Body of pancreas (tissue), 4 donors: ENCODE measurements around the gene LRRTM3. TPM values are rescaled to one million over a fixed set of nuclear protein-coding genes. Genes with fewer than 3 reads are reported as not detected.

Experiments
- ATAC-seq: fragments of 150-250 bp; one replicate; pipeline ENCODE4 v1.9.1; 2016
- DNase-seq, 4 donors: peaks; one replicate each; pipeline ENCODE4 v3.0.0-alpha.2; 2019
- H3K27ac ChIP-seq, 4 donors: fragments of 200-600 bp; sonication (generic); 1 replicate in 3 of 4; 2 replicates in 1 of 4; pipeline versions ENCODE4 v1.5.1 to v1.6.1; 2016 to 2019; ENCODE audit warnings: mild to moderate bottlenecking in 1 of 4, mixed read lengths in 1 of 4, moderate library complexity in 1 of 4
- H3K27me3 ChIP-seq, 2 donors: fragments of 200-600 bp; sonication (generic); one replicate each; pipeline ENCODE4 v1.6.0; 2016; ENCODE audit warnings: mild to moderate bottlenecking in 1 of 2
- H3K36me3 ChIP-seq, 2 donors: fragments of 200-600 bp; sonication (generic); replicated peaks in 1 of 2; 2 replicates each; pipeline ENCODE4 v1.5.1; 2016; ENCODE audit warnings: low read depth in 2 of 2; ENCODE audit not compliant: insufficient read depth in 1 of 2
- H3K4me1 ChIP-seq: fragments of 200-600 bp; sonication (generic); one replicate; pipeline ENCODE4 v1.6.0; 2016
- H3K4me3 ChIP-seq, 2 donors: fragments of 200-600 bp; sonication (generic); 1 replicate in 1 of 2; 2 replicates in 1 of 2; pipeline ENCODE4 v1.5.1; 2016 to 2019
- H3K9me3 ChIP-seq, 3 donors: fragments of 200-600 bp; sonication (generic); 1 replicate in 2 of 3; 2 replicates in 1 of 3; pipeline ENCODE4 v1.5.1; 2016
- POLR2A ChIP-seq, 3 donors: fragments of 450-650 bp; IDR thresholded peaks; one replicate each; pipeline ENCODE4 v1.6.1; 2016; ENCODE audit warnings: antibody characterized with exemption in 3 of 3, mild to moderate bottlenecking in 2 of 3
- WGBS, 2 donors: methylation state at CpG; one replicate each; pipeline ENCODE4 v1.1.5; 2017; 5-methylcytosine and 5-hydroxymethylcytosine counted together
- intact Hi-C: fragments of 100-400 bp; cut with DNase I; formaldehyde crosslinking; loops from one replicate; pipeline ENCODE4 v1.15.1; 2023
- total RNA-seq, 2 donors: library from RNA; depleted of rRNA; stranded (reverse); fragments of >200 nt; gene quantifications; one replicate each; pipeline ENCODE4 v1.1.0, GENCODE V29; 2016
- TF ChIP-seq, protein P1 (sequence below), 7 experiments: fragments of 450-650 bp in 4 of 7; fragments of 200-600 bp in 3 of 7; sonication (generic) in 3 of 7; IDR thresholded peaks; one replicate each; pipeline ENCODE4 v1.5.1; 2016 to 2019; ENCODE audit warnings: antibody characterized with exemption in 7 of 7

The LRRTM3 gene
- total RNA-seq, 2 donors from 2014 or later: 1.3 TPM

DNA sequence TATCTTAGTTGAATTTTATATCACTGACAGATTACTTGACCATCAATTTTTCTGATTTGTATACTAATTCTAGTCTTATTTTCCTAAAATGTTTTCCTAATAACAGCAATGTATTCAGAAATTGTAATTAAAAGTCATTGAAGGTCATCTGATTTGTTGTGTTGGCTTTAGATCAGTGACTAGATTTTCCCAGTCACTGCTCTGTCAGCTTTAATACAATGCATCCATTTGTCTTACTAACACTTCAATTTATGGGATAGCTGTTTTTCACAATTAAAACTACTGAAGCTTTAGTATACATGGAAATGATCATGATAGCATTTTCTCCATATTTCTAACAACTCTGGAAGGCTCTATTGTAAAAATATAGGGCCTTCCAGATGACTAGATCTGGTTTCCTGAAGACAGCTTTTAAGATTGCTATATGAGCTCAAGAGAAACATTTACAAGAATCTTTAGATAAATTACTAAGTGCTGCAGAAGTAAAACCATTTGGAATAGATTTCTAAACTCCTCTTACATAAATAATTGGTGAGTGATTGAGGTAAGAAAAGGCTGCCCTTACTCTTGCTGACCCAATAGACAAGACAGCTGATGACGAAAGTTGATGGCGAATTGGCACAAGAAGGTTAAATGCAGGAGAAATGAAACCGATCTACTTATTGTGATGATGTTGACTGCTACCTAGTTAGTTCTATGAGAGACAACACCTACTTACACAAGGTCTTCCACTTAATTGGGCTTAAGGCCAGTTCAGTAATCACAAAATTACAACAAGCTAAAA, 74.1 kb downstream of the LRRTM3 start:
- Histone ChIP-seq H3K9me3 (no peaks in the 10 kb centered on the region), H3K4me3 (peak overlapping the region in 1 of 2 donors; percentile 1), H3K36me3 (no peaks in the 10 kb centered on the region), H3K27me3 (no peaks in the 10 kb centered on the region), H3K27ac (no peak overlapping the region), H3K4me1 (no peaks in the 10 kb centered on the region)
- TF ChIP-seq, protein P1, sequence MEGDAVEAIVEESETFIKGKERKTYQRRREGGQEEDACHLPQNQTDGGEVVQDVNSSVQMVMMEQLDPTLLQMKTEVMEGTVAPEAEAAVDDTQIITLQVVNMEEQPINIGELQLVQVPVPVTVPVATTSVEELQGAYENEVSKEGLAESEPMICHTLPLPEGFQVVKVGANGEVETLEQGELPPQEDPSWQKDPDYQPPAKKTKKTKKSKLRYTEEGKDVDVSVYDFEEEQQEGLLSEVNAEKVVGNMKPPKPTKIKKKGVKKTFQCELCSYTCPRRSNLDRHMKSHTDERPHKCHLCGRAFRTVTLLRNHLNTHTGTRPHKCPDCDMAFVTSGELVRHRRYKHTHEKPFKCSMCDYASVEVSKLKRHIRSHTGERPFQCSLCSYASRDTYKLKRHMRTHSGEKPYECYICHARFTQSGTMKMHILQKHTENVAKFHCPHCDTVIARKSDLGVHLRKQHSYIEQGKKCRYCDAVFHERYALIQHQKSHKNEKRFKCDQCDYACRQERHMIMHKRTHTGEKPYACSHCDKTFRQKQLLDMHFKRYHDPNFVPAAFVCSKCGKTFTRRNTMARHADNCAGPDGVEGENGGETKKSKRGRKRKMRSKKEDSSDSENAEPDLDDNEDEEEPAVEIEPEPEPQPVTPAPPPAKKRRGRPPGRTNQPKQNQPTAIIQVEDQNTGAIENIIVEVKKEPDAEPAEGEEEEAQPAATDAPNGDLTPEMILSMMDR (IDR thresholded peaks at IDR 0.05): no peak
- TF ChIP-seq POLR2A (IDR thresholded peaks at IDR 0.05): no peak
- ATAC-seq: no peak
- 92 to 97% methylated on average over 3 of the region's 3 CpGs for WGBS, 2 donors
- no peak for DNase-seq
- intact Hi-C loops: no loop called here

DNA sequence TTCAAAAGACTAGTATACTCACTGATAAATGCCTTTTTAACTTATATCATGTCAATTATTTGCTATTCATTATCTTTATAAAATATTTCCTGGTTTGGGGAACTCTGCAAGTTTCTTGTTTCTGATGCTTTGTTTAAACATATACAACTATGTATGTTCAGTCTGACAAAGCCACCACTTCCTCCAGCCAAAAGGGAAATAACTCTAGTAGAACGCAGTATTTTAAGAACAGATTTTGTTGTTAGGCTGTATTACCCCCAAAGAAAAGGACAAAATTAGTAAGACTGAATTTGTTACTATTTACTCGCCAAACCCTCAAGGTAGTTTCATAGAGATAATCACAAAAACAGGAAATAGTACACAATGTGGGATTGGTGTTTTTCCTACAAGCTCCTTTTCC, 78.9 kb downstream of the LRRTM3 start:
- Histone ChIP-seq H3K27ac (no peak overlapping the region), H3K4me3 (no peak overlapping the region), H3K36me3 (no peaks in the 10 kb centered on the region), H3K4me1 (no peaks in the 10 kb centered on the region), H3K27me3 (no peaks in the 10 kb centered on the region), H3K9me3 (no peaks in the 10 kb centered on the region)
- ATAC-seq (no peak), DNase-seq (no peak)
- intact Hi-C loops: no loop called here
- TF ChIP-seq POLR2A (IDR thresholded peaks at IDR 0.05): no peak
- TF ChIP-seq, protein P1 (IDR thresholded peaks at IDR 0.05): no peak
- 84 to 88% methylated on average over 2 of the region's 2 CpGs for WGBS, 2 donors

DNA sequence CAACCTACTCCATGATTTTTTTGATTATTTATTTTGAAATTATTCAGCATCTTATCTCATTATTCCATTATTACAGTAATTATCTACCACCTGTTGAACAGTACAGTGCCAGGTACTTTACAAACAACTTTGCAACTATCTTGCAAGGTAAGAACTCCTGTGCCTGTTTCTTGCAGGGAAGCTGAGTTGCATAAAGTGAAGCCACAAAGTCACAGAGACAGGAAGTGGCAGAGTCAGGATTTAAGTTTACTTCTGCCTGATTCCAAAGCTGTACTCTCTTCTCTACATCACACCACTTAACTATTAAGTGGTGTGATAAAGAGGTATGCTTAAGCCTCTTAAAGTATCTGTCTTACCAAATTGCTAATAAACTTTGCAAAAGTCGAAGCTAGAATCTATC, 80.1 kb downstream of the LRRTM3 start:
- intact Hi-C loops: no loop called here
- H3K36me3 ChIP-seq: no peaks in the 10 kb centered on the region
- H3K27ac ChIP-seq: no peak overlapping the region
- H3K27me3 ChIP-seq: no peaks in the 10 kb centered on the region
- H3K9me3 ChIP-seq: no peaks in the 10 kb centered on the region
- WGBS, 2 donors: 64 to 66% methylated on average over 1 of the region's 1 CpG
- TF ChIP-seq POLR2A (IDR thresholded peaks at IDR 0.05): no peak
- TF ChIP-seq, protein P1 (IDR thresholded peaks at IDR 0.05): no peak
- no peak for DNase-seq
- no peak overlapping the region for H3K4me3 ChIP-seq
- no peak for ATAC-seq
- no peaks in the 10 kb centered on the region for H3K4me1 ChIP-seq

DNA sequence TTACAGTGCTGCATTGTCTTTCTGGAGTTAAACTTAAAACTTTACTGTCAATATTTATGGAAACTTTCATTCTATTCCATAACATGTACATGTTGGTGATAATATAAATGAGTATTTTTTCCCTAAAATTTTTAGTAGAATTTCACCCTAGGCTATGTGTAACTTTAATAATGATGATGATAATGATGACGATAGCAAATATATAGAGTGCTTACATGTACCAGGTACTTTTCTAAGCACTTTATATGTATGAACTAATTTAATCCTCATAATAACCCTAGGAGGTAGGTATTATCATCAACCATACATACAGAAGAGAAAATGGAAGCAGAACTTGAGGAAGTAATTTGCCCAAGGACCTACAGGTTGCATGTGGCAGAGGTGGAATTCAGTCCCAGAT, 85.6 kb downstream of the LRRTM3 start:
- intact Hi-C loops: no loop called here
- H3K9me3 ChIP-seq: no peaks in the 10 kb centered on the region
- no peak overlapping the region for H3K27ac ChIP-seq
- no peak for DNase-seq
- ATAC-seq: no peak
- WGBS, 2 donors: 90 to 92% methylated on average over 1 of the region's 1 CpG
- no peaks in the 10 kb centered on the region for H3K4me1 ChIP-seq
- no peak overlapping the region for H3K4me3 ChIP-seq
- H3K27me3 ChIP-seq: no peaks in the 10 kb centered on the region
- no peaks in the 10 kb centered on the region for H3K36me3 ChIP-seq
- no peak for TF ChIP-seq POLR2A (IDR thresholded peaks at IDR 0.05)
- TF ChIP-seq, protein P1 (IDR thresholded peaks at IDR 0.05): no peak

DNA sequence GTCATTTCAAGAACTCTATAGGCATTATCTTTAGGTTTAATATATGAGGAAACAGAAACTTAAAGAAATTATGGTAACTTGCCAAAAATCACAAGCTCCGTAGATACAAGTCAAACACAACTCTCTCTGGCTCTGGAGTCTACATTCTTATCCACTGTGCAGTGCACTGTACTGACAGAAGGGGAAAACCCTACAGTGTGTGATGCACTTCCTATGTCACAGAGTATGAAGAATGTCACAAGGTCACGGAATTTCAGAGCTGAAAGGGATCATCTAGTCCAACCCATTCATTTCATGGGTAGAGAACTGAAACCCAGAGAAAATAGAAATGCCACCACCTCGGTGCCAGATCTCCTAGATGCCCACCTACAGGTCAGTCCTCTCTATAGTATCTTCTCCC, 86.1 kb downstream of the LRRTM3 start:
- WGBS, 2 donors: 67 to 72% methylated on average over 3 of the region's 3 CpGs
- Histone ChIP-seq H3K27ac (no peak overlapping the region), H3K27me3 (no peaks in the 10 kb centered on the region), H3K4me3 (no peak overlapping the region), H3K9me3 (no peaks in the 10 kb centered on the region), H3K36me3 (no peaks in the 10 kb centered on the region), H3K4me1 (no peaks in the 10 kb centered on the region)
- DNase-seq (no peak), ATAC-seq (no peak)
- TF ChIP-seq, protein P1 (IDR thresholded peaks at IDR 0.05): no peak
- no peak for TF ChIP-seq POLR2A (IDR thresholded peaks at IDR 0.05)
- intact Hi-C loops: no loop called here
